ENCODE measurements around the gene SPINK2.
A peak's percentile ranks its signal among the peaks of the same experiment; 100 is the strongest.

Gene SPINK2

GRCh38 chr4:56828784-56829535 is 7.5 kb upstream of the SPINK2 start:
- in situ Hi-C loops (cut with HindIII; ENCODE audit: low sequenced_read_pairs) = no loop called here
- TF ChIP-seq CTCF (IDR thresholded peaks at IDR 0.05; ENCODE audit: low read depth, low read length, missing control alignments) = no peak
- no peak overlapping the region for H3K4me3 ChIP-seq (ENCODE audit: low read depth, low read length)
- peak; percentile 53 for DNase-seq (ENCODE audit: low read depth)

GRCh38 chr4:56823933-56824600 is 2.6 kb upstream of the SPINK2 start:
- in situ Hi-C loops (cut with HindIII; ENCODE audit: low sequenced_read_pairs) = no loop called here
- no peak overlapping the region for H3K4me3 ChIP-seq (ENCODE audit: low read depth, low read length)
- no peak for TF ChIP-seq CTCF (IDR thresholded peaks at IDR 0.05; ENCODE audit: low read depth, low read length, missing control alignments)
- DNase-seq (ENCODE audit: low read depth) = no peak

GRCh38 chr4:56818797-56819196 is 2.7 kb downstream of the SPINK2 start:
- no peak for DNase-seq (ENCODE audit: low read depth)
- in situ Hi-C loops (cut with HindIII; ENCODE audit: low sequenced_read_pairs) = no loop called here
- H3K4me3 ChIP-seq (ENCODE audit: low read depth, low read length) = no peak overlapping the region
- TF ChIP-seq CTCF (IDR thresholded peaks at IDR 0.05; ENCODE audit: low read depth, low read length, missing control alignments) = no peak

GRCh38 chr4:56817840-56818491 is 3.5 kb downstream of the SPINK2 start:
- in situ Hi-C loops (cut with HindIII; ENCODE audit: low sequenced_read_pairs) = no loop called here
- peak; percentile 27 for DNase-seq (ENCODE audit: low read depth)
- no peak overlapping the region for H3K4me3 ChIP-seq (ENCODE audit: low read depth, low read length)
- no peak for TF ChIP-seq CTCF (IDR thresholded peaks at IDR 0.05; ENCODE audit: low read depth, low read length, missing control alignments)

- in situ Hi-C loops (cut with HindIII; ENCODE audit: low sequenced_read_pairs) = no loop called here
Measured at GRCh38 chr4:56806666-56807065, 14.8 kb downstream of the SPINK2 start.

More at GRCh38 chr4:56806666-56807065, 14.8 kb downstream of the SPINK2 start:
- TF ChIP-seq CTCF (IDR thresholded peaks at IDR 0.05; ENCODE audit: low read depth, low read length, missing control alignments) = no peak
- no peak overlapping the region for H3K4me3 ChIP-seq (ENCODE audit: low read depth, low read length)
- DNase-seq (ENCODE audit: low read depth) = no peak
